ENCODE measurements around the gene MLXIPL.

DNA sequence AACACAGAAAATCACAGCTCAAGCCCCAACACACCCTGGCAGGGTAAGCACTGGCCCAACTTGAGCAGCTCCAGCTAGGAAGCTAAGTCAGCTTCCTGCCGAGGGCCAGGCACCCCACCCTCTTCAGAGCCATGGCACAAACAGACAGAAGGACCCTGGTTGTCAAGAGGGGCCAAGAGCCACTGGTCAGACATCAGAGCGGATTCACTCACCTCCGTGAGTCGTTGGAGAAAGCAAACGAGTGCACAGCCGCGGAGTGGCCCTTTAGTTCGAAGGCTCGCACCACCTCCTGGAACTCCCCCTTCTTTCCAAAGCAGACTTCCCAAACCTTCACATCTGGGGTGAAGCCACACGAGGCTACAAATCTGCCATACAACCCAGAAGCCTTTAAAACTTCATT is 53.3 kb downstream of the MLXIPL start:
- TF ChIP-seq POLR2AphosphoS5 (IDR thresholded peaks at IDR 0.05) (no peak), POLR2A (IDR thresholded peaks at IDR 0.05) (no peak), EP300 (IDR thresholded peaks at IDR 0.05) (no peak)
- TF ChIP-seq, protein P1, sequence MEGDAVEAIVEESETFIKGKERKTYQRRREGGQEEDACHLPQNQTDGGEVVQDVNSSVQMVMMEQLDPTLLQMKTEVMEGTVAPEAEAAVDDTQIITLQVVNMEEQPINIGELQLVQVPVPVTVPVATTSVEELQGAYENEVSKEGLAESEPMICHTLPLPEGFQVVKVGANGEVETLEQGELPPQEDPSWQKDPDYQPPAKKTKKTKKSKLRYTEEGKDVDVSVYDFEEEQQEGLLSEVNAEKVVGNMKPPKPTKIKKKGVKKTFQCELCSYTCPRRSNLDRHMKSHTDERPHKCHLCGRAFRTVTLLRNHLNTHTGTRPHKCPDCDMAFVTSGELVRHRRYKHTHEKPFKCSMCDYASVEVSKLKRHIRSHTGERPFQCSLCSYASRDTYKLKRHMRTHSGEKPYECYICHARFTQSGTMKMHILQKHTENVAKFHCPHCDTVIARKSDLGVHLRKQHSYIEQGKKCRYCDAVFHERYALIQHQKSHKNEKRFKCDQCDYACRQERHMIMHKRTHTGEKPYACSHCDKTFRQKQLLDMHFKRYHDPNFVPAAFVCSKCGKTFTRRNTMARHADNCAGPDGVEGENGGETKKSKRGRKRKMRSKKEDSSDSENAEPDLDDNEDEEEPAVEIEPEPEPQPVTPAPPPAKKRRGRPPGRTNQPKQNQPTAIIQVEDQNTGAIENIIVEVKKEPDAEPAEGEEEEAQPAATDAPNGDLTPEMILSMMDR (IDR thresholded peaks at IDR 0.05): no peak
